Measurements from ENCODE around the gene LRRC26.

LRRC26 gene

GRCh38 chr9:137199411-137200121, 29.7 kb upstream of the LRRC26 start:
- no peak for DNase-seq (ENCODE audit: low read depth in 2 of 2)

GRCh38 chr9:137198902-137199283, 29.0 kb upstream of the LRRC26 start:
- no peak for DNase-seq (ENCODE audit: low read depth in 2 of 2)

- DNase-seq (ENCODE audit: low read depth in 2 of 2): no peak
These were observed 28.4 kb upstream of the LRRC26 start for GRCh38 chr9:137198051-137198901.

GRCh38 chr9:137195525-137196220, 25.8 kb upstream of the LRRC26 start:
- no peak for DNase-seq (ENCODE audit: low read depth in 2 of 2)

GRCh38 chr9:137194909-137195308, 25.1 kb upstream of the LRRC26 start:
- DNase-seq (ENCODE audit: low read depth in 2 of 2): no peak

GRCh38 chr9:137194388-137194787, 24.5 kb upstream of the LRRC26 start:
- no peak for DNase-seq (ENCODE audit: low read depth in 2 of 2)

- DNase-seq (ENCODE audit: low read depth in 2 of 2): no peak
These were observed 23.9 kb upstream of the LRRC26 start for GRCh38 chr9:137193771-137194170.

GRCh38 chr9:137192859-137193258, 23.0 kb upstream of the LRRC26 start:
- no peak for DNase-seq (ENCODE audit: low read depth in 2 of 2)

- no peak for DNase-seq (ENCODE audit: low read depth in 2 of 2)
These were observed 22.6 kb upstream of the LRRC26 start for GRCh38 chr9:137192448-137192780.

GRCh38 chr9:137191691-137192447, 22.0 kb upstream of the LRRC26 start:
- DNase-seq (ENCODE audit: low read depth in 2 of 2): no peak

GRCh38 chr9:137191245-137191644, 21.4 kb upstream of the LRRC26 start:
- no peak for DNase-seq (ENCODE audit: low read depth in 2 of 2)

GRCh38 chr9:137190315-137190856, 20.5 kb upstream of the LRRC26 start:
- DNase-seq (ENCODE audit: low read depth in 2 of 2): no peak

- no peak for DNase-seq (ENCODE audit: low read depth in 2 of 2)
These were observed 19.7 kb upstream of the LRRC26 start for GRCh38 chr9:137189297-137190295.

- peak; percentile 85 to 93 for DNase-seq (ENCODE audit: low read depth in 2 of 2)
These were observed 18.8 kb upstream of the LRRC26 start, which contains the start of the genes ANAPC2 and SSNA1 for GRCh38 chr9:137188490-137189296. Gene ANAPC2 (minus strand): TSS chr9:137188560. CDS start chr9:137188532, 28 bp downstream. Gene SSNA1 (plus strand): TSS chr9:137188676. CDS start chr9:137188727, 51 bp downstream.

GRCh38 chr9:137188086-137188489, 18.2 kb upstream of the LRRC26 start:
- DNase-seq (ENCODE audit: low read depth in 2 of 2): no peak

GRCh38 chr9:137187386-137187785, 17.5 kb upstream of the LRRC26 start:
- no peak for DNase-seq (ENCODE audit: low read depth in 2 of 2)

GRCh38 chr9:137186385-137186784, 16.5 kb upstream of the LRRC26 start:
- DNase-seq (ENCODE audit: low read depth in 2 of 2): no peak

- no peak for DNase-seq (ENCODE audit: low read depth in 2 of 2)
These were observed 16.1 kb upstream of the LRRC26 start for GRCh38 chr9:137185921-137186320.
